ENCODE results near the gene NPSR1. TPM values are rescaled to one million over a fixed set of nuclear protein-coding genes. Genes with fewer than 3 reads are reported as not detected.

Gene NPSR1
- total RNA-seq, 1 donor from 2014 or later: not detected

DNA sequence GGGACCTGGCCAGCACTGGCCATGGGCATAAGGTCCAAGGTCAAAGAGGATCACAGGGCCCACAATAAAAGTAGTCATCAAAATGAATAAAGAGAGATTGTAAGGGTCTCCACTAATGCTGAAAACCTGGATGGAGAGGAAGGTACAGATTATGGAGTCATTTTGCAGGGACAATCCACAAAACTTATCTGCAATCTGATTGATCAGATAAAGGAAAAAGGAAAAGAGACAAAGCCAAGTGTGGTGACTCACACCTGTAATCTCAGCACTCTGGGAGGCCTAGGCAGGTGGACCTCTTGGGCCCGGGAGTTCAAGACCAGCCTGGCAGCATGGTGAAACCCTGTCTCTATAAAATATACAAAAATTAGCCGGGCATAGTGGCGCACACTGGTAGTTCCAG lies 174.0 kb downstream of the NPSR1 start:
- TF ChIP-seq, protein P1, sequence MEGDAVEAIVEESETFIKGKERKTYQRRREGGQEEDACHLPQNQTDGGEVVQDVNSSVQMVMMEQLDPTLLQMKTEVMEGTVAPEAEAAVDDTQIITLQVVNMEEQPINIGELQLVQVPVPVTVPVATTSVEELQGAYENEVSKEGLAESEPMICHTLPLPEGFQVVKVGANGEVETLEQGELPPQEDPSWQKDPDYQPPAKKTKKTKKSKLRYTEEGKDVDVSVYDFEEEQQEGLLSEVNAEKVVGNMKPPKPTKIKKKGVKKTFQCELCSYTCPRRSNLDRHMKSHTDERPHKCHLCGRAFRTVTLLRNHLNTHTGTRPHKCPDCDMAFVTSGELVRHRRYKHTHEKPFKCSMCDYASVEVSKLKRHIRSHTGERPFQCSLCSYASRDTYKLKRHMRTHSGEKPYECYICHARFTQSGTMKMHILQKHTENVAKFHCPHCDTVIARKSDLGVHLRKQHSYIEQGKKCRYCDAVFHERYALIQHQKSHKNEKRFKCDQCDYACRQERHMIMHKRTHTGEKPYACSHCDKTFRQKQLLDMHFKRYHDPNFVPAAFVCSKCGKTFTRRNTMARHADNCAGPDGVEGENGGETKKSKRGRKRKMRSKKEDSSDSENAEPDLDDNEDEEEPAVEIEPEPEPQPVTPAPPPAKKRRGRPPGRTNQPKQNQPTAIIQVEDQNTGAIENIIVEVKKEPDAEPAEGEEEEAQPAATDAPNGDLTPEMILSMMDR (IDR thresholded peaks at IDR 0.05; ENCODE audit: borderline replicate concordance): no peak
- no peak for DNase-seq
- Histone ChIP-seq H3K4me1 (no peaks in the 10 kb centered on the region), H3K27me3 (ENCODE audit: low read depth) (peaks cover 9% of the 10 kb centered on the region), H3K27ac (replicated peaks) (no peak overlapping the region), H3K9me3 (replicated peaks) (no peaks in the 10 kb centered on the region), H3K4me3 (no peak overlapping the region), H3K36me3 (no peaks in the 10 kb centered on the region)
- intact Hi-C loops (cut with micrococcal nuclease): no loop called here

- Histone ChIP-seq H3K27ac (replicated peaks) (no peak overlapping the region), H3K9me3 (replicated peaks) (no peaks in the 10 kb centered on the region), H3K4me3 (no peak overlapping the region), H3K27me3 (ENCODE audit: low read depth) (peaks cover 19% of the 10 kb centered on the region), H3K4me1 (no peaks in the 10 kb centered on the region), H3K36me3 (no peaks in the 10 kb centered on the region)
- intact Hi-C loops (cut with micrococcal nuclease): no loop called here
- TF ChIP-seq, protein P1 (IDR thresholded peaks at IDR 0.05; ENCODE audit: borderline replicate concordance): no peak
- no peak for DNase-seq
These were observed 178.0 kb downstream of the NPSR1 start for GRCh38 chr7:34835901-34836600.

- no peak overlapping the region for H3K4me3 ChIP-seq
- intact Hi-C loops (cut with micrococcal nuclease): no loop called here
- TF ChIP-seq, protein P1 (IDR thresholded peaks at IDR 0.05; ENCODE audit: borderline replicate concordance): no peak
- no peak for DNase-seq
- H3K4me1 ChIP-seq: no peaks in the 10 kb centered on the region
- H3K27me3 ChIP-seq (ENCODE audit: low read depth): peaks cover 11% of the 10 kb centered on the region
- no peaks in the 10 kb centered on the region for H3K36me3 ChIP-seq
- no peaks in the 10 kb centered on the region for H3K9me3 ChIP-seq (replicated peaks)
- no peak overlapping the region for H3K27ac ChIP-seq (replicated peaks)
These were observed 179.3 kb downstream of the NPSR1 start for GRCh38 chr7:34837316-34837715.

- H3K4me1 ChIP-seq: no peaks in the 10 kb centered on the region
- no peak overlapping the region for H3K27ac ChIP-seq (replicated peaks)
- intact Hi-C loops (cut with micrococcal nuclease): no loop called here
- no peak overlapping the region for H3K4me3 ChIP-seq
- H3K9me3 ChIP-seq (replicated peaks): no peaks in the 10 kb centered on the region
- DNase-seq: no peak
- peaks cover 10% of the 10 kb centered on the region for H3K27me3 ChIP-seq (ENCODE audit: low read depth)
- TF ChIP-seq, protein P1 (IDR thresholded peaks at IDR 0.05; ENCODE audit: borderline replicate concordance): no peak
- H3K36me3 ChIP-seq: no peaks in the 10 kb centered on the region
These were observed 179.8 kb downstream of the NPSR1 start for GRCh38 chr7:34837801-34838201.

- peaks cover 3% of the 10 kb centered on the region for H3K9me3 ChIP-seq (replicated peaks)
- peaks cover 10% of the 10 kb centered on the region for H3K27me3 ChIP-seq (ENCODE audit: low read depth)
- no peak for DNase-seq
- no peak overlapping the region for H3K27ac ChIP-seq (replicated peaks)
- no peaks in the 10 kb centered on the region for H3K36me3 ChIP-seq
- TF ChIP-seq, protein P1 (IDR thresholded peaks at IDR 0.05; ENCODE audit: borderline replicate concordance): no peak
- intact Hi-C loops (cut with micrococcal nuclease): no loop called here
- H3K4me1 ChIP-seq: no peaks in the 10 kb centered on the region
- H3K4me3 ChIP-seq: no peak overlapping the region
These were observed 180.3 kb downstream of the NPSR1 start for GRCh38 chr7:34838329-34838728.
